Measurements from ENCODE around the gene GHITM. TPM values are rescaled to one million over a fixed set of nuclear protein-coding genes. Genes with fewer than 3 reads are reported as not detected.

The GHITM gene
- total RNA-seq, 6 donors from 2014 or later = 40.9 to 130 (median 113) TPM

GRCh38 chr10:84196083-84196482 lies 56.8 kb downstream of the GHITM start:
- no peak for DNase-seq
- WGBS, 2 donors = 20 to 22% methylated on average over 2 to 4 of the region's 4 CpGs
- TF ChIP-seq POLR2AphosphoS5 (IDR thresholded peaks at IDR 0.05) (no peak), POLR2A (IDR thresholded peaks at IDR 0.05) (no peak), EP300 (IDR thresholded peaks at IDR 0.05) (no peak), CTCF (IDR thresholded peaks at IDR 0.05) (no peak)
- no peak for ATAC-seq (ENCODE audit: low FRiP score in 2 of 2)
- Histone ChIP-seq H3K4me1 (peaks cover 5 to 15% (median 12%) of the 10 kb centered on the region in 4 donors), H3K4me3 (no peak overlapping the region), H3K36me3 (no peaks in the 10 kb centered on the region), H3K27ac (no peak overlapping the region), H3K9me3 (no peaks in the 10 kb centered on the region), H3K27me3 (peaks cover 0 to 23% (median 9%) of the 10 kb centered on the region in 4 donors)

- Histone ChIP-seq H3K4me3 (no peak overlapping the region), H3K27ac (no peak overlapping the region), H3K4me1 (peaks cover 5 to 15% (median 12%) of the 10 kb centered on the region in 4 donors), H3K36me3 (no peaks in the 10 kb centered on the region), H3K9me3 (no peaks in the 10 kb centered on the region), H3K27me3 (peaks cover 0 to 23% (median 9%) of the 10 kb centered on the region in 4 donors)
- TF ChIP-seq POLR2A (IDR thresholded peaks at IDR 0.05) (no peak), POLR2AphosphoS5 (IDR thresholded peaks at IDR 0.05) (no peak), CTCF (IDR thresholded peaks at IDR 0.05) (no peak), EP300 (IDR thresholded peaks at IDR 0.05) (no peak)
- DNase-seq = no peak
- no peak for ATAC-seq (ENCODE audit: low FRiP score in 2 of 2)
- 69 to 94% methylated on average over 3 to 5 of the region's 5 CpGs for WGBS, 2 donors
Observed at GRCh38 chr10:84196941-84197340, 57.6 kb downstream of the GHITM start.

GRCh38 chr10:84197643-84198042 lies 58.3 kb downstream of the GHITM start:
- Histone ChIP-seq H3K4me1 (peaks cover 5 to 15% (median 12%) of the 10 kb centered on the region in 4 donors), H3K9me3 (no peaks in the 10 kb centered on the region), H3K27me3 (peaks cover 0 to 23% (median 9%) of the 10 kb centered on the region in 4 donors), H3K4me3 (no peak overlapping the region), H3K36me3 (no peaks in the 10 kb centered on the region), H3K27ac (no peak overlapping the region)
- ATAC-seq (ENCODE audit: low FRiP score in 2 of 2) = no peak
- 80 to 81% methylated on average over 2 to 5 of the region's 5 CpGs for WGBS, 2 donors
- DNase-seq = no peak
- TF ChIP-seq CTCF (IDR thresholded peaks at IDR 0.05) = no peak
- TF ChIP-seq POLR2AphosphoS5 (IDR thresholded peaks at IDR 0.05) = no peak
- TF ChIP-seq POLR2A (IDR thresholded peaks at IDR 0.05) = no peak
- no peak for TF ChIP-seq EP300 (IDR thresholded peaks at IDR 0.05)

- no peak for DNase-seq
- ATAC-seq (ENCODE audit: low FRiP score in 2 of 2) = no peak
- no peaks in the 10 kb centered on the region for H3K36me3 ChIP-seq
- H3K27me3 ChIP-seq = peaks cover 0 to 23% (median 9%) of the 10 kb centered on the region in 4 donors
- H3K4me3 ChIP-seq = no peak overlapping the region
- TF ChIP-seq POLR2AphosphoS5 (IDR thresholded peaks at IDR 0.05) = no peak
- no peak for TF ChIP-seq CTCF (IDR thresholded peaks at IDR 0.05)
- no peak for TF ChIP-seq POLR2A (IDR thresholded peaks at IDR 0.05)
- TF ChIP-seq EP300 (IDR thresholded peaks at IDR 0.05) = no peak
- no peaks in the 10 kb centered on the region for H3K9me3 ChIP-seq
- H3K27ac ChIP-seq = no peak overlapping the region
- H3K4me1 ChIP-seq = peaks cover 5 to 15% (median 12%) of the 10 kb centered on the region in 4 donors
- 74 to 86% methylated on average over 7 of the region's 7 CpGs for WGBS, 2 donors
Observed at GRCh38 chr10:84198206-84198915, 59.1 kb downstream of the GHITM start.

All from upper lobe of left lung (tissue), 6 donors.